Hepatic stellate cell (primary cell): ENCODE measurements around the gene CLK1.

Experiments used
- DNase-seq: peaks from one replicate; pipeline ENCODE4 v3.0.0; 2011; ENCODE audit warnings: low spot score

Gene CLK1

DNA sequence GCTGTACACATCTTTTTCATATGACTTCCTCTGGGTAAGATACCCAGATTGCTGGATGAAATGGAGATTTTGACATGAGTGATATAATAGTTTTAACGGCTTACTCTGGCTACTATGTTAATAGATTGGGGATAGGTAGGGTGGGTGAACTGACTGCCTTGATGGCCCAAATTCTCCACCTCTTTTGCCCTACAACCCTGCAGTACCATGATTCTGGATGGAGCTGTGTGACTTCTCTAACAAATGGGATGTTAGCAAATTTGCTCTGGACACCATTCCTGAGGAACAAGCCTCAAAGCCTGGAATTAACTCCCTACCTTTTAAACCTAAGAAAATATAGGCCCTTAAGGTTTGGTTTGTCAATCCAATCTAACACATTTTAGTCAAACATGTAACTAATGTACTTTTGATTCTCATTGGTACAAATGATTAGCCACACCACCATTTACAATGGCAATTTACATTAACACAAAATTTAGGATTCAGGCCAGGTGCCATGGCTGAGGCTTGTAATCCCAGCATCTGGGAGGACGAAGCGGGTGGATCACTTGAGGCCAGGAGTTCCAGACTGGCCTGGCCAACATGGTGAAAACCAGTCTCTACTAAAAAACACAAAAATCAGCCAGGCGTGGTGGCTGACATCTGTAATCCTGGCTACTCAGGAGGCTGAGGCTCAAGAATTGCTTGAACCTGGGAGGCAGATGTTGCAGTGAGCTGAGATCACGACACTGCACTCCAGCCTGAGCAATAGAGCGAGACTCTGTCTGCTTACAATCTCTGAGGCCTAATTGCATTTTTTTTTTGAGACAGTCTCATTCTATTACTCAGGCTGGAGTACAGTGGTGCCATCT, 12.8 kb downstream of the CLK1 start:
- DNase-seq, result no peak

- no peak for DNase-seq
Observed at GRCh38 chr2:200850512-200851256, 13.8 kb downstream of the CLK1 start.

DNA sequence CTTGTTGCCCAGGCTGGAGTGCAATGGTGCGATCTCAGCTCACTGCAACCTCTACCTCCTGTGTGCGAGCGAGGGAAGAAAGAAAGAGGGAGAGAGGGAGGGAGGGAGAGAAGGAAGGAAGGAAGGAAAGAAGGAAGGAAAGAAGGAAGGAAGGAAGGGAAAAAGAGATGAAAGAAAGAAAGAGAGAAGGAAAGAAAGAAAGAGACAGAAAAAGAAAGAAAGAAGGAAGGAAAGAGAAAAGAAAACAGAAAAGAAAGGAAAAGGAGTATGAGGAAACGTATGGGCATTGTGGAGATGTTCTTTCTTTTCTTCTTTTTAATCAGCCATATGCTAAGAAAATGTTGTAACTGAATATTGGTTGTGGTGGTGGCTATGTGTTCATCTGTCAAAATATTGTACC, 16.5 kb downstream of the CLK1 start:
- no peak for DNase-seq

DNA sequence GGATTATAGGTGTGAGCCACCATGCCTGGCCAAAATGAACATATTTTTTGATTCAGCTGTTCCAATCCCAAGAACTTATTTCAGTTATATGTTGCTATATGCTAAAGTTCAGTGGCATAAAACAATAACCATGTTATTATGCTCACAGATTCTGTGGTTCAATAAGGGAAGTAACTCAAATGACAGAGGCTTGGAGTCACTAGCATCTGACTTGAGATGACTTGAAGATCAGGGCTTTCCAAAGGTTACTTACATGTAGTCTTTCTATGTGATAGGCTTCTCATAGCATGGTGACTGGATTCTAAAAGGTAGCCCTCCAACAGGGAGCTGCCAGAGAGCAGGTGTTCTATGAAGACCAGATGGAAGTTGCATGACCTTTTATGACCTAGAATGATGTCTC, 17.2 kb downstream of the CLK1 start:
- DNase-seq, result no peak

GRCh38 chr2:200845669-200846325, 18.7 kb downstream of the CLK1 start:
- DNase-seq, result no peak

GRCh38 chr2:200845194-200845593, 19.3 kb downstream of the CLK1 start:
- DNase-seq, result no peak

- DNase-seq, result no peak
Observed at GRCh38 chr2:200843993-200844948, 20.2 kb downstream of the CLK1 start.

DNA sequence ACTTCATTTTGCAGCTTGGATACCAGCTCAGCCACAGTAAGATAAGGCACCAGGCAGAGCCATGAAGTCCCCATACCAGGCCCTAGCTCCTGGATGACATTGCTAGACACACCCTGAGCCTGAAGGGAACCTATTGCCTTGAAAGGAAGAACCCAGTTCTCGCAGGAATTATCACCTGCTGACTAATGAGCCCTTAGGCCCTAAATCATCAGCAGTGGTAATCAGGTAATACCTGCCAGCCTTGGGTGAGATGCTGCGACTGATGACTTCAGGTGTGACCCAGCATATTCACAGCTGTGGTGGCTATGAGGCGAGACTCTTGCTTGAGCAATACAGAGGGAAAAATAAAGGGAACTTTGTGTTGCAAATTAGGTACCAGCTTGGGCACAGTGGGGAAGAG, 24.9 kb downstream of the CLK1 start:
- DNase-seq, result no peak

GRCh38 chr2:200834701-200835100, 29.8 kb downstream of the CLK1 start:
- DNase-seq, result no peak

DNA sequence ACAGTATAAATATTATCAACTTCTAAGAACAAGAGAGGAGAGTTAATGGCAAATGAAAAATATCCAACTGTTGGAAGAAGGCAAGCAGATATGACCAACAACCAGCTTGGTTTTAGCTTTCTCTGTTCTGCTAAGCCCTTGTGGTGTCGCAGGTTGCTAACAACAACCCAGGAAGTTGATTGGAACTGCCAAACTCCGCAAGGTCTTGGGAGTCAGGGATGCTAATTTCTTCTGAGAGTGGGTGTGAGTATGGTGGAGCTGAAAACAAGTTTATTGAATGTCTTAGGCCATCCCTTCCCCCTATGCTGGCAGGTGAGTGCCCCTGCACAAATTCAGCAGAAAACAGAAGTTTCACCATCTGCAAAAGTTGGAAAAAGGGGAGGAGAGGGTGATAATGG, 35.2 kb downstream of the CLK1 start:
- no peak for DNase-seq

- DNase-seq, result no peak
Observed at GRCh38 chr2:200828572-200829257, 35.7 kb downstream of the CLK1 start.

DNA sequence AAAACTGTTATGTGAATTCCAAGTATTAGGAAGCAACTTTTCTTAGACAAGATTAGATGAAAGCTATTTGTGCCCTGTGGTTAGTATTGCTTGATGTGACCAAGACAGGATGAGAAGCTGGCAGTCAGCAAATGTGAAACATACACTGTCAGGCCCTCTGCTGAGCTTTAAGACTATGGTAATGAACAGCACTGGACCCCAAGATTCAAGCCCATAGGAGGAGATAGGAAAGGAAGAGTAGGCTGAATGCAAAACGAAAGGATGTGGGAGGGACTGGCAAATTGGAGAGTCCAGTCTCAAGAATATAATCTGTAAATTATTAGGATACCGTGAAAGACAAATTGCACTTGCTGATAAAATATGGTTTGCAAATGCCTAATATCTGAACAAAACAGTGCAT, 36.4 kb downstream of the CLK1 start:
- no peak for DNase-seq

DNA sequence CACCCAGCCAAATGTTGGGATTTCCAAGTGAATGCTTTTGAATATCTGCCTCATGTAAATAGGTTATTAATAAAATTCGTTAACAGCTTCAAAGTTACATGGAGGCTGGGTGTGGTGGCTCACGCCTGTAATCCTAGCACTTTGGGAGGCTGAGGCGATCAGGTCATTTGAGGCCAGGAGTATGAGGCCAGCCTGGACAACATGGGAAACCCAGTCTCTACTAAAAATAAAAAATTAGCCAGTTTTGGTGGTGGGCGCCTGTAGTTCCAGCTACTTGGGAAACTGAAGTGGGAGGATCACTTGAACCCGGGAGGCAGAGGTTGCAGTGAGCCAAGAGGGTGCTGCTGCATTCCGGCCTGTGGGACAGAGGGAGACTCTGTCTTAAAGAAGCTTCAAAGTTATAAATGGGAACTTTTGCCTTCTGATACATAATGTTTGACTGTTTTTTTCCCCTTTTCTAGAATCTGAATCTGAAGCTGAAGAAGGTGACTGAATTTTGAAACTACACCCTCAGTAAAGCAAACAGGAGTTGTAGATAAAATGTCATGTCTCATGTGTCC, 42.7 kb downstream of the CLK1 start:
- no peak for DNase-seq

DNA sequence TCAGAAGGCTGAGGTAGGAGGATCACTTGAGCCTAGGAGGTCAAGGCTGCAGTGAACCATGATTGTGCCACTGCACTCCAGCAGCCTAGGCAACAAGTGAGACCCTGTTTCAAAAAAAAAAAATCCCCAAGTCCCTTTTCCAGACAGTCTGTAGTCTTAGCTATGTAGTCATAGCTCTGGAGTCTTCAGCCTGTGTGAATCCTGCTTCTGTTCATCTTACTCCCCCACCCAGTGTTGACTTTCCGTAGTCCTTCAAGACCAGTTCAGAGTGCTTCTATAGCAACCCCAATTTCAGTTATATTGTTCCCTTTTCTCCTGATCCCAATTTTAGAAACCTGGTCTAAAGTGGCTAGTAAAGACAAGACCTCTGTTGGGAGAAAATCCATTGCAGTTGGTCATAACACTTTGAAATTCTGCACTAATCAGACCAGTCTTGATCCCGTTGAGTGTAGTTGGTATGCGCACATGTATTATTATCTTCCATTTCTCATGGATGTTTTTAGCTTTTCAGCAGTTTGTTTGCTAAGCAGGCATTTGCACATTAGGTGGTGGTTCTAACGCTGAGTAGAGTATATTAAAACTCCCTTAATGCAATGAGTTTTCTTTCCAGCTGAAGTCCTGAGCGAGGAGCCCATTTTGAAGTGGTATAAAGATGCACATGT, 43.8 kb downstream of the CLK1 start:
- no peak for DNase-seq

- DNase-seq, result peak; percentile 20
Observed at GRCh38 chr2:200818732-200819131, 45.7 kb downstream of the CLK1 start.

DNA sequence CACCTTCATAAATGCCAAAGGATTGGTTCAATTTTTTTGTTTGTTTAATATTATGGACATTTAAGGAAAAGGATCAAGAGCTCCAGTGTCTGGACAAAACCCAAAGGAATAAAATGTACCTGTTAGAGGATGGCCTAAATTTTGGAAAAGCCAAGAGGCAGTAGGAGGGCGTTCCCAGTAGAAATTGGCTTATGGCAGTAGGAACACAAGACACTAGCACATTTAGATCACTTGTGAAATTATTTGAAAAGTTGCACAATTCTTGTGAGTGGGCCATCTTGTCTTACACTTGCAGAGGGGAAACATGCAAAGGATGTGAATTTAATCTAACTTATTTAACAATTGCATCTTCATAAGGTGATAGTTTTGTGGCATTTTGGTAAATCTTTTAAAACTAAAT, 49.5 kb downstream of the CLK1 start:
- DNase-seq, result no peak

GRCh38 chr2:200814276-200814815, 50.1 kb downstream of the CLK1 start:
- DNase-seq, result no peak

DNA sequence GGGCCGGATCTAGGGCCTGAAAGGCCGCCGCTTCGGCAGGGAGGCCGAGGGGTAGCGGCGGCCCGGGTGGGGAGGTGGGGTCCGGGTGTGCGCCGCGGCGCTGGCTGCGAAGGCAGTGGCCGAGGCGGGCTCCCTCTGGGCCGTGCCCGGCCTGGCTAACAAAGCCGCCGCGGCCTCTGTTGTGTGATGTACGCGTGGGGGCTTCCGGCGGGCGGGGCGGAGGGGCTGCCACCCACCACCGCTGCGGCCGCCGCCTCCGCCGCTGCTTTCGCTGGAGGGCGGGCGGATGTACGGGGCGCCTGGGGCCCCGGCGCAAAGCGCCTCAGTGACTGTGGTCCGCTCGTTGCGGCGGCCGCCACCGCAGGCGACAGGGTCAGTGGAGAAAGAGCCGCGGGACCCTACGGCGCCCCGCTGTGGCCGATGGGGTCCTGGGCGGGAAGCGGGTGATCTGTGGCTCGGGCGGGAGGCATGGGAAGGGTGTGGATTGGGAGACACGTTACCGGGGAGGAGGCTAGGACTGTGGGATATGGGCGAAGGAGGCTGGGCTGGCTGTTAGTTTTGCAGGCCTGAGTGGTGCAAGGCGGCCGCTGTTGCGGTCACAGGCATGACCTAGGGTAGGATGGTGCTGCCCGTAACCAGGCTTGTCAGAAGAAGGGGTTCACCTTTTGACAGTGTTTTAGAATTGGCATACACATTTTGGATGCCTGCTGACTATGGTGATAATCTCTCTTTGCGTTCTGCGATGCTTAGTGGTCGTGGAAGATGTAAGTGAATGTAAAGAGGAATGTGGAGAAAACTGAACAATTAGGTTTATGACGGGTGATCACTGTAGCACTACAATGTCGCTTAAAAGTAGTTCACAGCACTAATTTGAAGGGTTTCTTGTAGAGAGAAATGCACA, 52.1 kb downstream of the CLK1 start:
- peak; percentile 72 for DNase-seq
